Mucosa of descending colon (tissue), 3 donors: ENCODE data around the gene PLEKHA7. TPM values are rescaled to one million over a fixed set of nuclear protein-coding genes. Genes with fewer than 3 reads are reported as not detected.

Source experiments
- ATAC-seq: fragments of 200-7000 bp; cut with Tn5 transposase; one replicate; pipeline ENCODE4 v1.9.1; 2020; ENCODE audit warnings: mild to moderate bottlenecking, moderate library complexity
- DNase-seq, 3 donors: peaks; one replicate each; pipeline ENCODE4 v3.0.0-alpha.2; 2020
- H3K36me3 ChIP-seq: fragments of 200-600 bp; one replicate; pipeline ENCODE4 v1.8.0; 2021; ENCODE audit warnings: low read depth, mild to moderate bottlenecking
- H3K4me1 ChIP-seq: fragments of 200-600 bp; one replicate; pipeline ENCODE4 v1.8.0; 2021; ENCODE audit warnings: low read depth, mild to moderate bottlenecking
- H3K4me3 ChIP-seq: fragments of 200-600 bp; one replicate; pipeline ENCODE4 v1.8.0; 2021; ENCODE audit warnings: mild to moderate bottlenecking
- H3K9me3 ChIP-seq: fragments of 200-600 bp; one replicate; pipeline ENCODE4 v1.8.0; 2021; ENCODE audit warnings: mild to moderate bottlenecking
- intact Hi-C, 2 donors: fragments of 100-400 bp; cut with DNase I in 1 of 2; cut with micrococcal nuclease in 1 of 2; formaldehyde crosslinking; loops; one replicate each; pipeline versions ENCODE4 v1.11.0 to v1.11.1; 2022; cut with DNase I, micrococcal nuclease
- total RNA-seq, 3 donors: library from RNA; stranded (reverse); fragmentation: NEBNext Ultra II Directional in 2 of 3; extraction: Animal tissue kit (Norgen Biotek cat#: 25700) in 2 of 3; gene quantifications; one replicate each; pipeline versions ENCODE4 v1.2.1 to v1.2.4, GENCODE V29; 2021 to 2023
- TF ChIP-seq, protein P1 (sequence below): fragments of 200-600 bp; IDR thresholded peaks from one replicate; pipeline ENCODE4 v1.8.0; 2022; ENCODE audit warnings: antibody characterized with exemption, mild to moderate bottlenecking
- donor health status: DM: no; HTN: no; CAD: no; lungs with moderate emphysema.
- donor health status: DM: no; HTN: no; CAD: no.
- donor health status: DM: no; HTN: yes; CAD: no.

PLEKHA7 gene
- total RNA-seq, 3 donors from 2014 or later: 67.0 to 120 (median 99.6) TPM

DNA sequence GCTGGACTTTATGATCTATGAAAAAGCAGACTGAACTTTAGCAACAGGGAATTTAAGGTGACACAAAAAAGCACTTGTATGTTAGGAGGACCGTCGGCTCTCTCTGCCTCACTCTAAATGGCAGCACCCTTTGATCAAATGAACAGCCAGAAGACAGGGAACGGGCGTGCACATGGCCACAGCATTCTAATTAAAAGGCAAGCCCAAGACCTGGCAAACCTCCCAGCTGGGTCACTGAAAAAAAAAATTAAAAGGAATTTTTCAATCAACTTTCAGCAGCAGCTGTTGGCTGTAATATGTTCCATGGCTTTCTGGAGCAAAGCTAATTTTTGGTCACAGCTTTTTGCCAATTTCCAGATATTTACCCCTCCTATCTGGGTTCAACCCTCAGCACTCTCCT, 159.2 kb downstream of the PLEKHA7 start:
- no peak for ATAC-seq
- intact Hi-C loops: no loop called here
- Histone ChIP-seq H3K9me3 (no peaks in the 10 kb centered on the region), H3K4me3 (no peak overlapping the region), H3K4me1 (no peaks in the 10 kb centered on the region), H3K36me3 (peaks cover 3% of the 10 kb centered on the region)
- TF ChIP-seq, protein P1, sequence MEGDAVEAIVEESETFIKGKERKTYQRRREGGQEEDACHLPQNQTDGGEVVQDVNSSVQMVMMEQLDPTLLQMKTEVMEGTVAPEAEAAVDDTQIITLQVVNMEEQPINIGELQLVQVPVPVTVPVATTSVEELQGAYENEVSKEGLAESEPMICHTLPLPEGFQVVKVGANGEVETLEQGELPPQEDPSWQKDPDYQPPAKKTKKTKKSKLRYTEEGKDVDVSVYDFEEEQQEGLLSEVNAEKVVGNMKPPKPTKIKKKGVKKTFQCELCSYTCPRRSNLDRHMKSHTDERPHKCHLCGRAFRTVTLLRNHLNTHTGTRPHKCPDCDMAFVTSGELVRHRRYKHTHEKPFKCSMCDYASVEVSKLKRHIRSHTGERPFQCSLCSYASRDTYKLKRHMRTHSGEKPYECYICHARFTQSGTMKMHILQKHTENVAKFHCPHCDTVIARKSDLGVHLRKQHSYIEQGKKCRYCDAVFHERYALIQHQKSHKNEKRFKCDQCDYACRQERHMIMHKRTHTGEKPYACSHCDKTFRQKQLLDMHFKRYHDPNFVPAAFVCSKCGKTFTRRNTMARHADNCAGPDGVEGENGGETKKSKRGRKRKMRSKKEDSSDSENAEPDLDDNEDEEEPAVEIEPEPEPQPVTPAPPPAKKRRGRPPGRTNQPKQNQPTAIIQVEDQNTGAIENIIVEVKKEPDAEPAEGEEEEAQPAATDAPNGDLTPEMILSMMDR: no peak
- DNase-seq: no peak

DNA sequence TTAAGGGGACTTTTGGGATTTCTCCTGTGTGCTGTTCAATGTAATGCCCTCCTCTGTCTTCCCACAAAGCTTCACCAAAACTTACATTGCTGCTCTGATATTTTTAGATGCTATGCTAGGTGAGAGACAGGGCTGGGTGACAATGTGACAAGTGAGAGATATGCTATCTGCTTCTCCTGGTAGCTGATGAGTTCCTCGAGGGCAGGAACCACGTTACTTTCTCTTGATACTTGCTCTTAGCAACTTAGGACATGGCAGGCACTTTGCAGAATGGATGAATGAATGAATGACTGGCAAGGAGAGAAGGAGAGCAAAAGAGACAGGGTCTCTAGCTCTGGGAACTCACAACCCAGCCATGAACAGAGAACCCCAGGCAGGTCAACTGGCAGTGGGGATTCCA, 160.4 kb downstream of the PLEKHA7 start:
- Histone ChIP-seq H3K9me3 (no peaks in the 10 kb centered on the region), H3K36me3 (peaks cover 3% of the 10 kb centered on the region), H3K4me1 (no peaks in the 10 kb centered on the region), H3K4me3 (no peak overlapping the region)
- TF ChIP-seq, protein P1: no peak
- ATAC-seq (no peak), DNase-seq (no peak)
- intact Hi-C loops: no loop called here

DNA sequence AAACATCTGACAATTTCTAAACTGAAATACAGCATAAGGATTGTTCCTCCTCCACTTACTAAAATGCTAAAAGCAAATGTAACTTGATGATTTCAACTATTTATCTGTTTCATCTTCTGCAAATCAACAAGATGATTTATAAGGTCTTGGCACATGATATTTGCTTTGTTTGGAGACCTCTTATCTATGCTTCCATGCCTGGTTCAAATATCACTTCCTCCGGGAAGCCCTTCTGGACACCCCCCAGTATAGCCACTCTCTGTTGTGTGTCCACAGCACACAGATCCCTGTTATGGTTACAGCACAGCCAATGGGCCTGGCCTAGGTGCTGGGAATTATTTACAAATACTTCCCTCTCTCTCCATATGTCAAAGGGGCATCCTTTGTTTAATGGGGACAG, 160.9 kb downstream of the PLEKHA7 start:
- no peak for DNase-seq
- peaks cover 3% of the 10 kb centered on the region for H3K36me3 ChIP-seq
- TF ChIP-seq, protein P1: no peak
- H3K4me3 ChIP-seq: no peak overlapping the region
- H3K9me3 ChIP-seq: no peaks in the 10 kb centered on the region
- intact Hi-C loops: no loop called here
- no peak for ATAC-seq
- H3K4me1 ChIP-seq: no peaks in the 10 kb centered on the region

DNA sequence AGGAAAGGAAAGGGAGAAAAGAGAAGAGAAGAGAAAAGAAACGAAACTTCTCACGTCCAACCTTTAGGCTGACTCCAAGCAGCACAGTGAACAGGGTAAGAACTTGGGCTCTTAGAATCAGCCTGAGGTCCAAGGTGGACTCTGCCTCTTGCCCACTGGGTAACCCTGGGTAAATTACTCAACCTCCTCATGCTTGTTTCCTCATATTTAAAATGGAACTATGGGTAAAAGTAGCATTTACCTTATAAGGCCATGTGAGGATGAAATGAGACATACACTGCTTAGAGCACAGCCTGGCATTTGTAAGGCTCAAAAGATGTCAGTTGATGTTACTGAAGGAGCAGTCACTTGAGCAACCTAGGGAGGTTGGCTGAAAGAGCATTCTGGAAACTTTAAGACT, 167.9 kb downstream of the PLEKHA7 start:
- no peak for DNase-seq
- TF ChIP-seq, protein P1: no peak
- no peaks in the 10 kb centered on the region for H3K4me1 ChIP-seq
- no peak overlapping the region for H3K4me3 ChIP-seq
- ATAC-seq: no peak
- no peaks in the 10 kb centered on the region for H3K9me3 ChIP-seq
- intact Hi-C loops: no loop called here
- no peaks in the 10 kb centered on the region for H3K36me3 ChIP-seq

DNA sequence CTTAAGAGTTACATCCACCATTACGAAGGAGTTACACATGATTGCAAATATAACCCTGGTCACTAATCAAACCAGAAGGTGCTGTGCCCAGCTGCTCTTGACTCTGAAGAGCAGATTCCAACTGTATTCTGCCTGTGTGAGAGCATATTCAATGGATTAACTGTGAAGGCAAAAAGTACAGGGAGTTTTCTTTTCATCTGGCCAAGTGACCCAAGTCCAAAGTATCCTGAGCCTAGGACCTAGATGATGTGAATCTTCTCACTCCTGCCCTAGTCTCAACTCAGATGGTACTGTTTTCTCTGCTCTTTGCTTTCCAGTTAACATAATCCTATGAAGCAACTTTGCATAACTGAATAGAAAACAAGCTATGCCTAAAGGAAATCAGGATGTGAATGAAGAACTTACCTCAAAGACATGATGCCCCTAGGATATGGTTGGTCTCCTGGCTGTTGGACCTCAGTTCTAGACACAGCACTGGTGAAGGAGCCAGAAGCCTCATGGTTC, 169.9 kb downstream of the PLEKHA7 start:
- no peak for DNase-seq
- Histone ChIP-seq H3K4me3 (no peak overlapping the region), H3K9me3 (no peaks in the 10 kb centered on the region), H3K36me3 (no peaks in the 10 kb centered on the region), H3K4me1 (no peaks in the 10 kb centered on the region)
- intact Hi-C loops: no loop called here
- TF ChIP-seq, protein P1: no peak
- ATAC-seq: peak; percentile 25

DNA sequence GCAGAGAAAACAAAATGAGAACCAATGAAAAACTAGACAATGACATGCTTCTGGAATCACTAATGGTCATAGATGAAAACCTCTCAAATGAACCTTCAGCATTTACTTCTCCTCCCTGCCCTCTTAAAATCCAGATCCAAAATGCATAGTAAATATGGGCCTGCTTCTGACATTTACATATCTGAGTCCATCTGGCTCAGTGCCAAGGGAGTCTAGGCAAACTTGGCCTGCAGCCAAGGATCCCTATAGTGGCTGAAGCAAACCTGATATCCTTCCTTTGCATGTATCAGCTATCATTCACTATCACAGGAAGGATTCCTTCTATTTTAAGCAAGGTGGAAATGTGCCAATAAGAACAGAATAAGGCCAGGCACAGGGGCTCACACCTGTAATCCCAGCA, 170.9 kb downstream of the PLEKHA7 start:
- DNase-seq (peak in 1 of 3 donors; percentile 54), ATAC-seq (no peak)
- TF ChIP-seq, protein P1: no peak
- Histone ChIP-seq H3K36me3 (no peaks in the 10 kb centered on the region), H3K4me3 (no peak overlapping the region), H3K9me3 (no peaks in the 10 kb centered on the region), H3K4me1 (no peaks in the 10 kb centered on the region)
- intact Hi-C loops: no loop called here
